Breast epithelium (tissue), 4 donors: ENCODE data around the gene PGAM4. TPM values are rescaled to one million over a fixed set of nuclear protein-coding genes. Genes with fewer than 3 reads are reported as not detected.

Source experiments
- DNase-seq, 2 donors: peaks; one replicate each; pipeline ENCODE4 v3.0.0-alpha.2; 2019; ENCODE audit warnings: low spot score in 2 of 2
- H3K27ac ChIP-seq, 2 donors: fragments of 200-600 bp; sonication (generic) in 1 of 2; one replicate each; pipeline ENCODE4 v1.5.1; 2016 to 2019; ENCODE audit warnings: mild to moderate bottlenecking in 1 of 2
- H3K27me3 ChIP-seq, 2 donors: fragments of 200-600 bp; sonication (generic) in 1 of 2; one replicate each; pipeline versions ENCODE4 v1.5.1 to v1.6.0; 2017 to 2019; ENCODE audit warnings: control low read depth in 1 of 2, mild to moderate bottlenecking in 1 of 2
- H3K36me3 ChIP-seq: fragments of 200-600 bp; one replicate; pipeline ENCODE4 v1.5.1; 2019
- H3K4me1 ChIP-seq, 2 donors: fragments of 200-600 bp; sonication (generic); one replicate each; pipeline ENCODE4 v1.5.1; 2016 to 2019; ENCODE audit warnings: control low read depth in 1 of 2
- H3K4me3 ChIP-seq, 3 donors: fragments of 200-600 bp; sonication (generic); 1 replicate in 2 of 3; 2 replicates in 1 of 3; pipeline ENCODE4 v1.5.1; 2016 to 2019; ENCODE audit warnings: mild to moderate bottlenecking in 3 of 3, moderate library complexity in 2 of 3
- H3K9me3 ChIP-seq, 2 donors: fragments of 200-600 bp; sonication (generic) in 1 of 2; one replicate each; pipeline ENCODE4 v1.5.1; 2016 to 2019; ENCODE audit warnings: control low read depth in 1 of 2
- CTCF ChIP-seq, 3 donors: fragments of 450-650 bp; IDR thresholded peaks; one replicate each; pipeline ENCODE4 v1.5.1; 2016 to 2017; ENCODE audit warnings: antibody characterized with exemption in 3 of 3, mild to moderate bottlenecking in 3 of 3, moderate library complexity in 3 of 3
- POLR2A ChIP-seq: fragments of 450-650 bp; IDR thresholded peaks from one replicate; pipeline ENCODE4 v1.6.1; 2016; ENCODE audit warnings: antibody characterized with exemption, mild to moderate bottlenecking, moderate library complexity
- POLR2AphosphoS5 ChIP-seq, 3 donors: sonication (generic); formaldehyde crosslinking; IDR thresholded peaks; one replicate each; pipeline ENCODE4 v1.6.1; 2017; ENCODE audit warnings: antibody characterized with exemption in 3 of 3
- intact Hi-C: fragments of 100-400 bp; cut with DNase I; formaldehyde crosslinking; loops from one replicate; pipeline ENCODE4 v1.15.1; 2023; ENCODE audit warnings: low total_unique reads
- total RNA-seq, 3 donors: library from RNA; depleted of rRNA; stranded (reverse); fragments of >200 nt; gene quantifications; one replicate each; pipeline ENCODE4 v1.1.0, GENCODE V29; 2016

Gene PGAM4
- not detected for total RNA-seq

- Histone ChIP-seq H3K27ac (no peak within 1 kb of the TSS), H3K36me3 (no peaks in the 10 kb centered on the region), H3K4me3 (no peak within 1 kb of the TSS), H3K9me3 (no peaks in the 10 kb centered on the region), H3K4me1 (no peaks in the 10 kb centered on the region), H3K27me3 (no peaks in the 10 kb centered on the region)
- DNase-seq, result no peak
- TF ChIP-seq CTCF (IDR thresholded peaks at IDR 0.05) (no peak), POLR2A (no peak), POLR2AphosphoS5 (IDR thresholded peaks at IDR 0.05) (no peak)
- intact Hi-C loops, result no loop called here
Measured at GRCh38 chrX:77969538-77969937, at the start of gene PGAM4. Gene PGAM4, minus strand, starts transcription at chrX:77969638. Its CDS starts 0 bp downstream, at chrX:77969638.

GRCh38 chrX:78011846-78012245 is 42.4 kb upstream of the PGAM4 start:
- TF ChIP-seq POLR2AphosphoS5 (IDR thresholded peaks at IDR 0.05), result no peak
- TF ChIP-seq POLR2A, result no peak
- TF ChIP-seq CTCF (IDR thresholded peaks at IDR 0.05), result no peak

GRCh38 chrX:77979870-77980269 is 10.4 kb upstream of the PGAM4 start:
- no peak overlapping the region for H3K27ac ChIP-seq
- no peak overlapping the region for H3K4me3 ChIP-seq
- intact Hi-C loops, result no loop called here
- no peaks in the 10 kb centered on the region for H3K36me3 ChIP-seq
- no peak for DNase-seq
- H3K9me3 ChIP-seq, result no peaks in the 10 kb centered on the region
- peaks cover 0 to 3% of the 10 kb centered on the region in 2 donors for H3K27me3 ChIP-seq
- H3K4me1 ChIP-seq, result no peaks in the 10 kb centered on the region
- no peak for TF ChIP-seq POLR2AphosphoS5 (IDR thresholded peaks at IDR 0.05)
- no peak for TF ChIP-seq POLR2A
- TF ChIP-seq CTCF (IDR thresholded peaks at IDR 0.05), result no peak

More at GRCh38 chrX:78011846-78012245, 42.4 kb upstream of the PGAM4 start:
- Histone ChIP-seq H3K27me3 (no peaks in the 10 kb centered on the region), H3K36me3 (no peaks in the 10 kb centered on the region), H3K27ac (no peak overlapping the region), H3K4me3 (no peak overlapping the region), H3K4me1 (no peaks in the 10 kb centered on the region), H3K9me3 (no peaks in the 10 kb centered on the region)
- no peak for DNase-seq
- intact Hi-C loops, result no loop called here

- no peaks in the 10 kb centered on the region for H3K4me1 ChIP-seq
- no peak for DNase-seq
- H3K27me3 ChIP-seq, result peaks cover 0 to 3% of the 10 kb centered on the region in 2 donors
- no peaks in the 10 kb centered on the region for H3K9me3 ChIP-seq
- H3K4me3 ChIP-seq, result no peak overlapping the region
- H3K36me3 ChIP-seq, result no peaks in the 10 kb centered on the region
- H3K27ac ChIP-seq, result no peak overlapping the region
- intact Hi-C loops, result no loop called here
- TF ChIP-seq POLR2AphosphoS5 (IDR thresholded peaks at IDR 0.05), result no peak
- no peak for TF ChIP-seq POLR2A
- no peak for TF ChIP-seq CTCF (IDR thresholded peaks at IDR 0.05)
Measured at GRCh38 chrX:77977518-77977917, 8.1 kb upstream of the PGAM4 start.

GRCh38 chrX:77977095-77977494 is 7.7 kb upstream of the PGAM4 start:
- no peaks in the 10 kb centered on the region for H3K9me3 ChIP-seq
- intact Hi-C loops, result no loop called here
- H3K27me3 ChIP-seq, result peaks cover 0 to 3% of the 10 kb centered on the region in 2 donors
- no peak overlapping the region for H3K4me3 ChIP-seq
- no peak for DNase-seq
- no peak overlapping the region for H3K27ac ChIP-seq
- no peaks in the 10 kb centered on the region for H3K36me3 ChIP-seq
- no peaks in the 10 kb centered on the region for H3K4me1 ChIP-seq
- TF ChIP-seq CTCF (IDR thresholded peaks at IDR 0.05) (no peak), POLR2A (no peak), POLR2AphosphoS5 (IDR thresholded peaks at IDR 0.05) (no peak)
